Ectodermal cell (in vitro differentiated cells): Measurements from ENCODE around the gene ADH7. TPM values are rescaled to one million over a fixed set of nuclear protein-coding genes. Genes with fewer than 3 reads are reported as not detected.

Experiments used
- H3K27ac ChIP-seq: 2 replicates; pipeline ENCODE4 v1.7.0; 2013; ENCODE audit warnings: mild to moderate bottlenecking, low read depth, low read length; ENCODE audit not compliant: insufficient read depth, poor library complexity, severe bottlenecking
- H3K27me3 ChIP-seq: 2 replicates; pipeline ENCODE4 v1.7.0; 2013; ENCODE audit warnings: mild to moderate bottlenecking, low read length; ENCODE audit not compliant: insufficient read depth, control insufficient read depth, poor library complexity, severe bottlenecking
- H3K36me3 ChIP-seq: one replicate; pipeline ENCODE4 v1.7.0; 2013; ENCODE audit warnings: low read length; ENCODE audit not compliant: control insufficient read depth, insufficient read depth
- H3K4me1 ChIP-seq: one replicate; pipeline ENCODE4 v1.7.0; 2013; ENCODE audit warnings: low read length; ENCODE audit not compliant: control insufficient read depth, insufficient read depth
- H3K4me3 ChIP-seq: 2 replicates; pipeline ENCODE4 v1.7.0; 2013; ENCODE audit warnings: low read depth, low read length, control low read depth; ENCODE audit not compliant: insufficient read depth
- H3K9me3 ChIP-seq: 2 replicates; pipeline ENCODE4 v1.7.0; 2013; ENCODE audit warnings: mild to moderate bottlenecking, low read length, moderate library complexity; ENCODE audit not compliant: control insufficient read depth
- WGBS, 2 experiments: methylation state at CpG; one replicate each; pipeline ENCODE4 v1.1.7; 2013; ENCODE audit warnings: missing lambda C conversion rate in 2 of 2; 5-methylcytosine and 5-hydroxymethylcytosine counted together
- polyA plus RNA-seq, 4 experiments: library from polyadenylated mRNA; stranded (reverse); fragments of 50-300 nt; gene quantifications; one replicate each; pipeline ENCODE4 v1.2.3, GENCODE V29; 2013

ADH7 gene
- polyA plus RNA-seq (2013, experiment 1 of 4), result not detected
- polyA plus RNA-seq (2013, experiment 2 of 4), result not detected
- not detected for polyA plus RNA-seq (2013, experiment 3 of 4)
- polyA plus RNA-seq (2013, experiment 4 of 4), result not detected

DNA sequence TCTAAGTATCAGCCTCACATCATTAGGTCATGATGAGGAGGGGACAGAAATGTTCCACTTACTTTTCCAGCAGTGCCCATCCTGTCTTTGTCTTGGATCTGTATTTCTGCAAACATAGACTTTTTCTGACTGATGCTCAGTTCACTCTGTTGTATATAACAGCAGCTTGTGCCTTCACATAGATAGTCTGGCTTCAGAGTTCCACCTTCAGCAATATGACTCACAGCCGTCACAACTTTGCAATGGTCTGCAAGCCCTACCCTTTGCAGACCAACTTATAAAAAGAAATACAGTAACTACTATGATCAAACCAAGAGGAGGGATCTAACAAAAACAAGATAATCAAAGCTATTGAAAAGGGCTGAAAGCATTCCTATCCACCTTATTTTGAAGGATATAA lies at the start of gene ADH7:
Gene ADH7 (minus strand): TSS at position 189 of the 400 bp plus-strand sequence. CDS start 109 bp downstream, at position 80.
- no peaks in the 10 kb centered on the region for H3K4me1 ChIP-seq
- H3K4me3 ChIP-seq, result no peak within 1 kb of the TSS
- H3K36me3 ChIP-seq, result no peaks in the 10 kb centered on the region
- H3K27me3 ChIP-seq, result no peaks in the 10 kb centered on the region
- 95 to 100% methylated on average over 1 of the region's 1 CpG for WGBS, 2 experiments
- no peak within 1 kb of the TSS for H3K27ac ChIP-seq
- no peaks in the 10 kb centered on the region for H3K9me3 ChIP-seq

GRCh38 chr4:99483636-99484035 lies 48.5 kb upstream of the ADH7 start:
- Histone ChIP-seq H3K4me3 (no peak overlapping the region), H3K36me3 (no peaks in the 10 kb centered on the region), H3K9me3 (no peaks in the 10 kb centered on the region), H3K27ac (no peak overlapping the region), H3K27me3 (no peaks in the 10 kb centered on the region), H3K4me1 (no peaks in the 10 kb centered on the region)
- 55% methylated on average over 1 of the region's 1 CpG; no CpG with 5 or more reads in 1 of the 2 experiments for WGBS, 2 experiments

DNA sequence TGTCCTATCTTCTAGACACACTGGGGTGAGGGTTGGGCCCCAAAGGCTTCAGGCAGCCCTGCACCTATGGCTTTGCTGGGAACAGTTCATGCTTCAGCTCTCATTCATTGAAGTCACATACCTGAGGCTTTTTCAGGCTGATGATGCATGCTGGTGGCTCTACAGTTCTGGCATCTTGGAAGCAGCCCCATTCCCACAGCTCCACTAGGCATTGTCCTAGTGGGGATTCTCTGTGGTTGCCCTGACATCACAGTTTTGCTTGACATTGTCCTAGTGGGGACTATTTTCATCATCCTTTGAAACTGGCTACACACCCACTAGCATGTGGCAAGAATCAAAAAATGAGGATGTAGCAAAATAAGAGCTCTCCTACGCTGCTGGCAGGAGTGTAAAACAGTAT lies 38.0 kb upstream of the ADH7 start:
- no peaks in the 10 kb centered on the region for H3K36me3 ChIP-seq
- H3K27ac ChIP-seq, result no peak overlapping the region
- H3K4me1 ChIP-seq, result no peaks in the 10 kb centered on the region
- 100% methylated on average over 1 of the region's 1 CpG; no CpG with 5 or more reads in 1 of the 2 experiments for WGBS, 2 experiments
- no peak overlapping the region for H3K4me3 ChIP-seq
- no peaks in the 10 kb centered on the region for H3K27me3 ChIP-seq
- no peaks in the 10 kb centered on the region for H3K9me3 ChIP-seq

GRCh38 chr4:99471896-99472295 lies 36.8 kb upstream of the ADH7 start:
- Histone ChIP-seq H3K27me3 (no peaks in the 10 kb centered on the region), H3K36me3 (no peaks in the 10 kb centered on the region), H3K4me1 (no peaks in the 10 kb centered on the region), H3K9me3 (no peaks in the 10 kb centered on the region), H3K4me3 (no peak overlapping the region), H3K27ac (no peak overlapping the region)
- no CpG with 5 or more reads among the region's 1 CpG for WGBS, 2 experiments

GRCh38 chr4:99471349-99471748 lies 36.2 kb upstream of the ADH7 start:
- H3K27me3 ChIP-seq, result no peaks in the 10 kb centered on the region
- H3K27ac ChIP-seq, result no peak overlapping the region
- no peaks in the 10 kb centered on the region for H3K36me3 ChIP-seq
- H3K4me3 ChIP-seq, result no peak overlapping the region
- H3K9me3 ChIP-seq, result no peaks in the 10 kb centered on the region
- H3K4me1 ChIP-seq, result no peaks in the 10 kb centered on the region

DNA sequence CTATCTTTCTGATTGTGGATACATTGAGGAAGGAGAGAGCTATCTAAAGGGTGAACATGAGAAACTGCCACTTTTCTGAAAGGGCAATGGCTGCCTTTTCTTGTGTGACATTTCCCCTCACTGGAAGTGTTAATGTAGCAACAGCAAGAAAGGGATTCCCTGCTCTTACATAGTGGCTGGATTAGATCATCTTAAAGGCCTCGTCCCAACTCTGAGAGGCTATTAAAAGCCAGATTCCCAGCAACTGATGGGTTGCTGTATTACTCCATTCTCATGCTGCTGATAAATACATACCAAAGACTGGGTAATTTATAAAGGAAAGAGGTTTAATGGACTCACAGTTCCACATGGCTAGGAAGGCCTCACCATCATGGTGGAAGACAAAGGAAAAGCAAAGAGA lies 33.7 kb upstream of the ADH7 start:
- Histone ChIP-seq H3K27me3 (no peaks in the 10 kb centered on the region), H3K9me3 (no peaks in the 10 kb centered on the region), H3K27ac (no peak overlapping the region), H3K4me3 (no peak overlapping the region), H3K36me3 (no peaks in the 10 kb centered on the region), H3K4me1 (no peaks in the 10 kb centered on the region)
- 91 to 94% methylated on average over 1 of the region's 1 CpG for whole genome bisulfite sequencing, 2 experiments

GRCh38 chr4:99467887-99468286 lies 32.7 kb upstream of the ADH7 start:
- no peaks in the 10 kb centered on the region for H3K36me3 ChIP-seq
- WGBS, 2 experiments, result 93% methylated on average over 2 of the region's 2 CpGs; no CpG with 5 or more reads in 1 of the 2 experiments
- no peaks in the 10 kb centered on the region for H3K27me3 ChIP-seq
- H3K27ac ChIP-seq, result no peak overlapping the region
- H3K9me3 ChIP-seq, result no peaks in the 10 kb centered on the region
- H3K4me1 ChIP-seq, result no peaks in the 10 kb centered on the region
- H3K4me3 ChIP-seq, result no peak overlapping the region

DNA sequence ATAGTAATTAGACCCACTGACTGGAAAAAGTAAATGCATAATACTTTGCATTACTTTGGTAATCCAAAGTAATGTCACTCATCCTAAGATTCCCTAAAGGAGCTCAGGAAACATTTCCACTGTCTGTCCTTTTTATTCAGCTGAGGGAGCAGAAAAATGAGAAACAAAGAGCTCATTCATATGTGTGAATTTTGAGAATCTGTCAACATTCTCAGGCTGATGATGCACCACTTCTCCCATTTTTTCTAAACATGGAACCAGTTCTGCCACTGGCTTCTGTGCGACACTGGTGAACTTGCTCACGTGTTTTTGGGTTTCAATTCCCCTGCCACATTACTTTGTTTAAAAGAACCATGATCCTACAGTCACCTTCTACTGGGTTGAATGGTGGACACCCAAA lies 28.4 kb upstream of the ADH7 start:
- no peak overlapping the region for H3K27ac ChIP-seq
- H3K9me3 ChIP-seq, result no peaks in the 10 kb centered on the region

DNA sequence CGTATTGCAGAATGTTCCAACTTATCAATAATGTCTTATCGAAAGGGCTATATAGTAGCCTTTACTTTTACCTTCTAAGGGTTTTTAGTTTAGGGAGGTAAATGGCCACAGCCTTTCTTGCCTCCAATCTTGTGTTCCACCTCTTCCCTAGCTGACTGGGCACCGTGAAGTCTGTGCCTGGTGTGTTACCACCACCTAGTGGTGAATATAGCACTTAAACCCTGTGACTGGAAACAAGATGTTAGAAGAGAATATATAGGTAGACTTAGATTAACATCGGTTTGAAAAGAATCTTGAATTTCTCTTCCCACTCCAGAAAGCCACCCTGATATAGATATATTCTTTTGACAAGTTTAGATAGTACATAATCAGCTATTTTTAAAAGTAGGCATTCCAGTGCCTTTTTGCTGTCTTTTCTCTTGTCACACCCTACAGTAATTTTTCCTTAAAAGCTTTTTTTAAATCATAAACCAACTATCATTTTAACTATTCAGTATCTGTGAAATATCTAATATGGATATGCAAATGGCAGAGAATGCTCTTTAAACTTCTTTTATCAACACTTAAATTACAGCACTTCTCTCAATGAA lies 27.8 kb upstream of the ADH7 start:
- H3K27ac ChIP-seq, result no peak overlapping the region
- no peak overlapping the region for H3K4me3 ChIP-seq
- no peaks in the 10 kb centered on the region for H3K9me3 ChIP-seq
- no peaks in the 10 kb centered on the region for H3K27me3 ChIP-seq
- 33 to 50% methylated on average over 2 to 3 of the region's 4 CpGs for WGBS, 2 experiments
- no peaks in the 10 kb centered on the region for H3K36me3 ChIP-seq
- H3K4me1 ChIP-seq, result no peaks in the 10 kb centered on the region

More for the DNA sequence above, 28.4 kb upstream of the ADH7 start:
- H3K4me3 ChIP-seq, result no peak overlapping the region
- H3K36me3 ChIP-seq, result no peaks in the 10 kb centered on the region
- H3K27me3 ChIP-seq, result no peaks in the 10 kb centered on the region
- 90% methylated on average over 2 of the region's 2 CpGs for WGBS, 2 experiments
- H3K4me1 ChIP-seq, result no peaks in the 10 kb centered on the region

DNA sequence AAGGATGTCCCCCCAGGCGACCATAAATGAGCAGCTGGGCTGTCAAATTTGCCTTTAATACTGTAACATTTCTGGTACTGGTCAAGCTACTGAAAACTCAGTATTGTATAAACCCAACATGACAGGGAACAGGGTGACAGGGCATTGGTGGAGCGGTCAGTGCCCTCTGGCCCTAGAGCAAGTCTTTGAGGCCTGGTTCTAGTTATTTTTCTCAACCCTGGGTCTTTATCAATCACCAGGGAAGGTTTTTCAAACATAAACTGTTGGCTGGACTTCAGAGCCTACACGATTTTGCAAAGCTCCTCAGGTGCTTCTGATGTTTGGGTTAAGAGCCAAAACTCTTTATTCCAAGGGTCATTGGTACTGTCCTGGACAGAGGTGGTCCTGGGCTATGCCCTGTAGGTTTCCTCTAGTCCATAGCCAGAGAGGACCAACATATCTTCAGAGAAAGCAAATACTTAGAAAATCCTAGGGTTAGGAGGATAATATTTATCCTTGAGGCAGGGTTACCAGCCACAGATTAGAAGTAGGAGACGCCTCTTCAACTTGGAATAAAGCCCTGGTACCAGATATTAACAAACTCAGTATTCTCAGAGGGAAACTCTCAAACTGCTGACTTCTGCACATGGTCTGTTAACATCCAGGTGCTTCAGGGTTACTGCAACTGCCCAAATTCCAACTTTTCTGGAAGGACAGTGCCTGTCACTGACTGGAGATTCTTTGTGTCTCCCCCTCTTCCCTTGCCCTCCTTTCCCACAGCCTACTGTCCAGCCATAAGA lies 26.7 kb upstream of the ADH7 start:
- H3K4me1 ChIP-seq, result no peaks in the 10 kb centered on the region
- 84 to 90% methylated on average over 4 of the region's 4 CpGs for WGBS, 2 experiments
- no peaks in the 10 kb centered on the region for H3K9me3 ChIP-seq
- H3K27me3 ChIP-seq, result no peaks in the 10 kb centered on the region
- no peaks in the 10 kb centered on the region for H3K36me3 ChIP-seq
- no peak overlapping the region for H3K27ac ChIP-seq
- H3K4me3 ChIP-seq, result no peak overlapping the region
